ENCODE measurements around the gene RASSF10. TPM values are rescaled to one million over a fixed set of nuclear protein-coding genes. Genes with fewer than 3 reads are reported as not detected.
A peak's percentile ranks its signal among the peaks of the same experiment; 100 is the strongest.

RASSF10 gene
- total and polyA plus RNA-seq, 12 donors, result 0.12 to 1.3 (median 0.28) TPM; not detected in 1

- no peak for DNase-seq
- Histone ChIP-seq H3K4me1 (no peaks in the 10 kb centered on the region), H3K4me3 (no peak overlapping the region), H3K36me3 (no peaks in the 10 kb centered on the region), H3K27me3 (peaks cover 0 to 17% (median 0%) of the 10 kb centered on the region in 7 donors), H3K9me3 (no peaks in the 10 kb centered on the region), H3K27ac (no peak overlapping the region)
- TF ChIP-seq CTCF (IDR thresholded peaks at IDR 0.05), result no peak
- no peak for ATAC-seq
- WGBS, 2 donors, result 85% methylated on average over 5 of the region's 5 CpGs
- intact Hi-C loops (cut with DNase I), result no loop called here
These were observed 43.0 kb downstream of the RASSF10 start for GRCh38 chr11:13052130-13052571.

- Histone ChIP-seq H3K9me3 (no peaks in the 10 kb centered on the region), H3K36me3 (no peaks in the 10 kb centered on the region), H3K27ac (no peak overlapping the region), H3K27me3 (peaks cover 0 to 12% (median 0%) of the 10 kb centered on the region in 7 donors), H3K4me3 (no peak overlapping the region), H3K4me1 (no peaks in the 10 kb centered on the region)
- ATAC-seq, result peak in 1 of 8 donors; percentile 10
- TF ChIP-seq CTCF (IDR thresholded peaks at IDR 0.05), result no peak
- intact Hi-C loops (cut with DNase I), result no loop called here
- 79% methylated on average over 6 of the region's 6 CpGs for WGBS, 2 donors
- DNase-seq, result no peak
These were observed 44.3 kb downstream of the RASSF10 start for GRCh38 chr11:13053255-13053917.

GRCh38 chr11:13054278-13054677, 45.2 kb downstream of the RASSF10 start:
- intact Hi-C loops (cut with DNase I), result no loop called here
- no peak for DNase-seq
- Histone ChIP-seq H3K4me3 (no peak overlapping the region), H3K27ac (no peak overlapping the region), H3K36me3 (no peaks in the 10 kb centered on the region), H3K27me3 (peaks cover 0 to 12% (median 0%) of the 10 kb centered on the region in 7 donors), H3K9me3 (no peaks in the 10 kb centered on the region), H3K4me1 (no peaks in the 10 kb centered on the region)
- no peak for TF ChIP-seq CTCF (IDR thresholded peaks at IDR 0.05)
- ATAC-seq, result no peak
- WGBS, 2 donors, result 84 to 88% methylated on average over 3 of the region's 3 CpGs

GRCh38 chr11:13055200-13055599, 46.1 kb downstream of the RASSF10 start:
- H3K27me3 ChIP-seq, result peaks cover 0 to 16% (median 0%) of the 10 kb centered on the region in 7 donors
- TF ChIP-seq CTCF (IDR thresholded peaks at IDR 0.05), result no peak
- H3K36me3 ChIP-seq, result no peaks in the 10 kb centered on the region
- no peaks in the 10 kb centered on the region for H3K4me1 ChIP-seq
- H3K4me3 ChIP-seq, result no peak overlapping the region
- H3K27ac ChIP-seq, result no peak overlapping the region
- ATAC-seq (no peak), DNase-seq (no peak)
- intact Hi-C loops (cut with DNase I), result no loop called here
- WGBS, 2 donors, result 71 to 77% methylated on average over 2 of the region's 2 CpGs
- no peaks in the 10 kb centered on the region for H3K9me3 ChIP-seq
